Dedifferentiated amniotic fluid mesenchymal stem cell (primary cell): ENCODE results near the gene TTLL13.
"Not testable (repeated sequence)": the region's sequence is repeated elsewhere in the genome, so short reads cannot be mapped to it uniquely, and the experiment has no call there.

Source experiments
- DNase-seq: peaks from one replicate; pipeline ENCODE4 v3.0.0-alpha.2; 2016; ENCODE audit errors: extremely low spot score

TTLL13 gene

DNA sequence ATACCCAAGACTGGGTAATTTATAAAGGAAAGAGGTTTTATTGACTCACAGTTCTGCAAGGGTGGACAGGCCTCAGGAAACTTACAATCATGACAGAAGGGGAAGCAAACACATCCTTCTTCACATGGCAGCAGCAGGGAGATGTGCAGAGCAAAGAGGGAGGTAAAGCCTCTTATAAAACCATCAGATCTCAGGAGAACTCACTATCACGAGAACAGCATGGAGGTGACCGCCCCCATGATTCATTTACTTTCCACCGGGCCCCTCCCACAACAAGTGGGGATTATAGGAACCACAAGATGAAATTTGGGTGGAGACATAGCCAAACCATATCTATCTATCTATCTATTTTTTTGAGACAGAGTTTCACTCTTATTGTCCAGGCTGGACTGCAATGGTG is 10.0 kb upstream of the TTLL13 start:
- no peak for DNase-seq

DNA sequence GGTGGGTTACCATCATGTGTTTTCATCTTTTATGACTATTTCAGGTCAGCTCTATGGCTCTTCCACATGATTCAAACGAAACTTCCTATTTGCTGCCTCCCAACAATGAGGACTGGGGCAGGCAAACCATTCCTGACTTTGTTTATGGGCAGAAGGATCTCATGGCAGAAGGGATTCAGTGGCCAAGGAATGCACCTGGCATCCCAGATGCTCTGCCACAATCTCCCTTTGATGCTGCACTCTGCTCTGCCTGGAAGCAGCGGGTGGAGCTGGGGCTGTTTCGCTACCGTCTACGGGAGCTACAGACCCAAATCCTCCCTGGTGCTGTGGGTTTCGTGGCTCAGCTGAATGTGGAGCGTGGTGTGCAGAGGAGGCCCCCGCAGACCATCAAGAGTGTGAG is 8.5 kb upstream of the TTLL13 start:
- no peak for DNase-seq

DNA sequence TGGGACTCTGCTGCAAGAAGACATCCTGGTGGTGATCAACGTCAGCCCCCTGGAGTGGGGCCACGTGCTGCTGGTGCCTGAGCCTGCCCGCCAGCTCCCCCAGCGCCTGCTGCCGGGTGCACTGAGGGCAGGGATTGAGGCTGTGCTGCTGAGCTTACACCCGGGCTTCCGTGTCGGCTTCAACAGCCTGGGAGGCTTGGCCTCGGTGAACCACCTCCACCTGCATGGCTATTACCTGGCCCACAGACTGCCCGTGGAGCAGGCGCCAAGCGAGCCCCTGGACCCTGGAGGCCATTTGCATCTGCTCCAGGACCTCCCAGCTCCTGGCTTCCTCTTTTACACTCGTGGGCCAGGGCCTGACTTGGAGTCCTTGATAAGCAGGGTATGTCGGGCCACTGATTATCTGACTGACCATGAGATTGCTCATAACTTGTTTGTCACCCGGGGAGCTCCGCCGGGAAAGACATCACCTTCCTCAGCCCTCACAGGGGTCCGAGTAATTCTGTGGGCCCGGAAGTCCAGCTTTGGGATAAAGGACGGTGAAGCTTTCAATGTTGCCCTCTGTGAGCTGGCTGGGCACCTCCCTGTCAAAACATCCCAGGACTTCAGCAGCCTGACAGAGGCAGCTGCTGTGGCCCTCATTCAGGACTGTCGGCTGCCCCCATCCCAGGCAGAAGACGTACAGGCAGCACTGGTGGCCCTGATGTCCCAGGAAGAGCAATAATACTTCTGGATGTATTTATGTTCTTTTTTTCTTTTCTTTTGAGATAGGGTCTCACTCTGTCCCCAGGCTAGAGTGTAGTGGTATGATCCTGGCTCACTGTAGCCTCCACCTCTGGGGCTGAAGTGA is 7.8 kb upstream of the TTLL13 start:
- DNase-seq: no peak

DNA sequence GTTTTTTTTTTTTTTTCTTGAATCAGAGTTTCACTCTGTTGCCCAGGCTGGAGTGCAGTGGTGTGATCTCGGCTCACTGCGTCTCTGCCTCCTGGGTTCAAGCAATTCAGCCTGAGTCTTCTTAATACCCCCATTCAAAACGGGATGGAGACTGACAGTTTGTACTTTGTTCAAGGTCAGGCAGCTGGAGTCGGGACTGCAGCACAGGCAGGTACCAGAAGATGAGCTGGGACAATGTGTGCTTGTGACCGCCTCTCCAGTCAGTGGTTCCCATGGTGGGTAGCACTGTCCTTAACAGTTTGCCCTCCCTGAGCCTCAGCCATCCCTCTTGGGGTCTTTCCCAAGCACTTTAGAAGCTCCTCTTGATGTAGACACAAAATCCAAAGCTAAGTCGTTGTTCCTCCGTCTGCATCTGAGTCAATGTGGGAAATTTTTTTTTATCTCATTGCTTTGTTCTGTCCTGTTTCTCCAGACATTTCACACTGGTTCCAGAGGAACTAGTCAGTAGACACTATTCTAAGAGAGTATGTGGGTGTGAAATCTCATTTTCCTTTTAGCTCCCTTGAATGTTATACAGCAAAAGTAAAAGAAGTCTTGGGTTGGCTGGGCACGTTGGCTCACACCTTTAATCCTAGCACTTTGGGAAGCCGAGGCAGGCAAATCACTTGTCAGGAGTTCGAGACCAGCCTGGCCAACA is 5.3 kb upstream of the TTLL13 start:
- DNase-seq: no peak

DNA sequence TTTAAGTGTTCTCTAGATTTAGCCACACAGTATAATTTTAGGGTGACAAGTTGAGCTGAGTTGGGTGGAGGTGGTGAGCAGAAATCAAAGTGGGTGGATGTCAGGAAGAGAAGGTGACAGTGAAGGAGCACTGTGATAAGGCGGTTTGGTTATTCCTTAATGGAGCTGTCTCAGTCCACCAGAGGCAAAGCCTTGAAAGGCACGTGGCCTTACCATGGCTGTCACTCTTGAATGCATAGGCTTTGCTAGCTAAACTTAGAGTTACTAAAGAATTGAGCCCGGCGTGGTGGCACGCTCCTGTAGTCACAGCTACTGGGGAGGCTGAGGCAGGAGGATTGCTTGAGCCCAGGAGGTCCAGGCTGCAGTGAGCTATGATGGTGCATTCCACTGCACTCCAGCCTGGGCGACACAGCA is 560 bp upstream of the TTLL13 start:
- no peak for DNase-seq

DNA sequence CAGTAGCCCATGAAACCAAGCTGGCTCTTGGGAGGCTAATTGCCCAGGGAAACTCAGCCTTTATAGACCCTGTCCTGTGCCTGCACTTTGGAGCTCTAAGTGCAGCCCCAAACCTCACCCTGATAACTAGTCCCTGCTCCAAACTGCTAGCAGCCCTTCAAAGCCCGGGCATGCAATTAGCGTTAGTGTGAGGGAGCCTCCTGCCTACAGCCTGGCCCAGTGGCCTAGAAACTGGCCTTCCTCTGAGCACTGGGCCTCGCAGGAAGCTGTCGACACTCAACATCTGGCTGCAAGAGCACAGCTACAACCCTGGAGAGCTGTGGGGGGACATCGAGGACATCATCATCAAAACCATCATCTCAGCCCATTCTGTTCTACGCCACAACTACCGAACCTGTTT is 8.4 kb downstream of the TTLL13 start:
- no peak for DNase-seq

DNA sequence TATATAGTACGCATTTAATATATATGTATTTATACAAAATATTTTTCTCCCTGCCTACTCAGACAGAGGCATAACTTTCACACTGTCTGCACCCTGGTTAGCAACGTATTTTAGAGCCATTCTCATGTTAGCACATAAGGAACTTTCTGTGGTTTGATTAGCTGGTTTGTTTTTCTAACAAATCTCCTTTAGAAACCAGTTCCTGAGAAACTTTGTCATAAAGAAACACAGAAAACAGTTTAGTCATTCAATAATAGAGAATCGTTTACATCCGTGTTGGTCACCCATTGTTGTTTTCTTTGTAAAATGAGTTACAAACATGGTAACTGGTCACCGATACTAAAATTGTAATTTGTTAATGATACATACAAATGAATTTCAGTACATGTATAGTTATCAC is 10.2 kb downstream of the TTLL13 start:
- no peak for DNase-seq

DNA sequence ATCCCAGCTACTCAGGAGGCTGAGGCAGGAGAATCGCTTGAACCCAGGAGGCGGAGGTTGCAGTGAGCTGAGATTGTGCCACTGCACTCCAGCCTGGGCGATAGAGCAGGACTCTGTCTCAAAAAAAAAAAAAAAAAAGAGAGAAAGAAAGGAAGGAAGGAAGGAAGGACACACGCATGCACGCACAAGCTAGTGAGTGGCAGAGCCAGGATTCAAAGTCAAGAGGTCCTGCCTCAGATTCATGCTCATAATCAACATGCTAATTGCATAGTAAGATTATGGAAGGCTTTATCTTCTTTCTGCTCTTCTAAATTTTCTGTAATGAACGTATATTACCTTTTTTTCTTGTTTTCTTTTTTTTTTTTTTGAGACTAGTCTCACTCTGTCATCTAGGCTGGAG is 11.4 kb downstream of the TTLL13 start:
- DNase-seq: not testable (repeated sequence)

DNA sequence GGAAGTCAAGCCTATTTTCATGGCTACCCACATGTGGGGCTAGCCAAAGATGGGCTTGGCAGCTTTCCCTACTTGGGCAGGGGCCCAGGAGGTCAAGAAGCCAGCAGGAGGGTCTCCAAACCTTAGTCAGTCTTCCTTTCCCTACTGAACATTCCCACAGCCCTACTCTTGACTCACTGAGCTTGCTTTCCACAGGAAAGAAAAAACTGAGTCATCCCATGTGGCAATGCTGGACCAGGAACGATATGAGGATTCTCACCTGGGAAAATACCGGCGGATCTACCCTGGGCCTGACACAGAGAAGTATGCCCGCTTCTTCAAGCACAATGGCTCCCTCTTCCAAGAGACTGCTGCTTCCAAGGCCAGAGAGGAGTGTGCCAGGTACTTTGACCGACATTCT is 12.5 kb downstream of the TTLL13 start:
- DNase-seq: no peak

DNA sequence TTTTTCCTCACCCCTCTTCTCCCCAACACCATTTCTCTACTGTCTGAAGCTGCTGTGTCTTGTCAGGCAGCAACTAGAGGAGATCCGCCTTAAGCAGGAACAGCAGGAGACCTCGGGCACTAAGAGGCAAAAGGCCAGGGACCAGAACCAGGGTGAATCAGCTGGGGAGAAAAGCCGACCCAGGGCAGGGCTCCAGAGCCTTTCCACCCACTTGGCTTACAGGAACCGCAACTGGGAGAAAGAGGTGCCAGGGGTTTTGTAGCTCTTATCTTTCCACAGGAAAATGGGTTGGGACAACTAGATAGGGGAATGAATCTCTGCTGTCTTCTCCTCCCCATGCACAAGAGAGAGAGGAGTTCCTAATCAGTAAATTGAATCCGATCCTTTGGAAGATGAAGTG is 13.1 kb downstream of the TTLL13 start:
- DNase-seq: no peak

DNA sequence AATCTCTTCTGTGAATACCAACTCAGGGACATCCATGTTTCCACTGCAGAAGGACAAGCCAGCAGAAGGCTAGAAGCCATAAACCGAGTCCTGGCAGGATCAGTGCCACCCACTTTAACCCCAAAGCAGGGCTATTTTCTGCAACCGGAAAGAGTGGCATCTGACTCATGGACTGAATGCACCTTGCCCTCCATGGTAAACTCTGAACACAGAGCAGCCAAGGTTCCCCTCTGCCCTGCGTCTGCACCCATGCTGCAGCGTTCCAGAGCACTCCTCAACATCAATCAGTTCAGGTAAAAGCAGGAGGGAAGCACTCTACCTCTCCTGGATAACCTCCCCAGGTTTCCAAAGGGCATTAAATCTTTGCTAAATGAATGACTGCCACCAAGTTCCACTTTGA is 15.3 kb downstream of the TTLL13 start:
- no peak for DNase-seq

DNA sequence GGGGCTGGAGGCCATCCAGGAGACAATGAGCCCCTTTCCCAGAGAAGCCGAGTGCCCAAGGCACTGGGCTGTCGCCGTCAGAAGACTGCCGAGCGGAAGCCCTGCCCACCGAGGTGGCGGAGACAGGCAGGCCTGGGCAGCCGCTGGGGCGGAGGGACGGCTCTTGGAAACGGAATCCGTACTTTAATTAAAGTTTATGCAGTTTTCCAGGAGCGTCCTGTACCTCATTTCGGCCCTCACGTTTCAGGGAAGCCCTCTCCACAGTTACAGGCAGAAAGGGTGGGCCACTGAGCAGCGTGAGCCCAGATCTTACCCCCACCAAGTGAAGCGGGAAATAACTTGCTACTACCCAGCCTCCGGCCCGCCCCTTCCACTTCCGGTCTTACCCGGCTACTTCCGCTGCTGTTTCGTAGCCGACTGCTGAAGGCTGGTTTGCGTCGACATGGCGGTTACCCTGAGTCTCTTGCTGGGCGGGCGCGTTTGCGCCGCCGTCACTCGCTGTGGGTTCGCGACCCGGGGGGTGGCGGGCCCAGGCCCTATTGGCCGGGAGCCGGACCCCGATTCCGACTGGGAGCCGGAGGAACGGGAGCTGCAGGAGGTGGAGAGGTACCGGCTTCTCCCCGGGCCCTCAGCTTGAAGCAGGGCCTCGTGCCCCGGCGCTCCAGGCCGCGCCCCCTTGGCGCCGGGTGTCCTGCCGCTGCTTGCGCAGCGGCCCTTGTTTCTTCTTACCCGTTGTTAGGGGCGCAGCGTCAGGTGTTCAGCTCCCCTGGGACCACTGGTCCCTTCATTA is 16.1 kb downstream of the TTLL13 start, which contains the start of gene NGRN:
TSS of gene NGRN (plus strand) at position 402 of the 790 bp plus-strand sequence. CDS start at position 443, 41 bp downstream.
- peak; percentile 92 for DNase-seq

DNA sequence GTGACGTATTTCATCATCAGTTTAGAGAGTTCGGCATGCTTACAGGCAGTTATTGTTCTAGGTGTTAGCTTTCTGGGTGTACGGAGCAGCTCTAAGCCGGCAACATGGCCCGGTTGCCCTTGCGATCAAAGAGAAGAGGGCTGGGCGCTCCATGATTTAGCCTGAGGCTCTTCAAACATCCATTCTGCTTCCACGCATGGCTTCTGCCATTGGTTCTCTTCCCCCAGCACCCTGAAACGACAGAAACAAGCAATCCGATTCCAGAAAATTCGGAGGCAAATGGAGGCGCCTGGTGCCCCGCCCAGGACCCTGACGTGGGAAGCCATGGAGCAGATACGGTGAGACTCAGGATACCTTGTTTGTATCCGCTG is 16.7 kb downstream of the TTLL13 start:
- DNase-seq: peak; percentile 22

DNA sequence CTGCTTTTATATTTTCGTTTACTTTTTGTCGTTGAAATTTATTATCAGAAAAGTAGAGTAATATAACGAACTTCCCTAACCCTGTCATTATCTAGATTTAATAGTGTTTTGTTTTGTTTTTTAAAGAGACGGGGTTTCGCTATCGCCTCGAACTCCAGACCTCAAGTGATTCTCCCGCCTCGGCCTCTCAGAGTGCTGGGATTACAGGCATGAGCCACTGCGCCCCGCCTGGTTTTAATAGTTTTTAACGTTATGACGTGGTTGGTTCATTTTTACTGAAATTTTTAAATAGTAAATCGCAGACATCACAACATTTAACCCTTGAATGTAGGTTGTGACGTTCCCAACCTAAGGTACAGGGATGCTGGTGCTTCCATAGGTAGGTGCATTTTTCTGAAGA is 17.1 kb downstream of the TTLL13 start:
- DNase-seq: peak; percentile 60

DNA sequence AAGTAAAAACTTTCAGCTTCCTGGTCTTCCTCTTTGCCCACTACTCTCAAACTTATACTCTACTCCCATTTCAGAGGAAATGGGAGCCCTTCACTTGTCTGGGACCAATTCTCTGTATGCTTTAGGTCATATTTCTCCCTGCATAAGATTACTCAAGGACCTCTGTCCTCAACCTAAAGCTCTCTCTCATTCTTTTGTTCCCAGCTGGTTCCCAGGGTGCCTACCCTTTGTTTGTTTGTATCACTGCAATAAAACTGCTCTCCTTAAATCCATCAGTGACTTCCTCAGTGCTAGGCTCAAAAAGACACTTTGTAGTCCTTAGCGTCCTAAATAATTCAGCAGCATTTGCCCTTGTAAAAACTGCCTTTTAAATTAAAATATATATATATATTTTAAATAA is 19.1 kb downstream of the TTLL13 start:
- no peak for DNase-seq

DNA sequence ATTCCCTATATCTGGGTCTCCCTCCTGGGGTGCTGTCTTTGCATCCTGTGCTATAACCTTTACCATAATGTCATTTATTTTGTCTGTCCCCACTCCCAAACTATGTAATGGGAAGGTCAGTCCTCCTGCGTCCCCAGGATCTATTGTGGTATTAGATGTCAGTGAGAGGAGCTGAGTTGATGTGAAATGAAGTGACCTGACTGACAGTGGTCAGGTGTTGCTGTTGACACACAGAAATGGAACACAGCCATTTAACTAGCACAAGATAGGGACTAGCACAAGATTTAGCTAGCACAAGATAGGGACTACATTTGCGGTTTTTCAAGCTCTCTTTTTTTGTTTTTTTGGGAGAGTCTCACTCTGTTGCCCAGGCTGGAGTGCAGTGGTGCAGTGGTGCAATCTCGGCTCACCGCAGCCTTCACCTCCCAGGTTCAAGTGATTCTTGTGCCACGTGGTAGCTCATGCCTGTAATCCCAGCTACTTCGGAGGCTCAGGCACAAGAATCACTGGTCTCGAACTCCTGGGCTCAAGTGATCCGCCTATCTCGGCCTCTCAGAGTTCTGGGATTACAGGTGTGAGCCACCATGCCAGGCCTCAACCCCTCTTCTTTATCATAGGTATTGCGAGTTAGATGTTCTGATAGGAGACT is 21.3 kb downstream of the TTLL13 start:
- no peak for DNase-seq

DNA sequence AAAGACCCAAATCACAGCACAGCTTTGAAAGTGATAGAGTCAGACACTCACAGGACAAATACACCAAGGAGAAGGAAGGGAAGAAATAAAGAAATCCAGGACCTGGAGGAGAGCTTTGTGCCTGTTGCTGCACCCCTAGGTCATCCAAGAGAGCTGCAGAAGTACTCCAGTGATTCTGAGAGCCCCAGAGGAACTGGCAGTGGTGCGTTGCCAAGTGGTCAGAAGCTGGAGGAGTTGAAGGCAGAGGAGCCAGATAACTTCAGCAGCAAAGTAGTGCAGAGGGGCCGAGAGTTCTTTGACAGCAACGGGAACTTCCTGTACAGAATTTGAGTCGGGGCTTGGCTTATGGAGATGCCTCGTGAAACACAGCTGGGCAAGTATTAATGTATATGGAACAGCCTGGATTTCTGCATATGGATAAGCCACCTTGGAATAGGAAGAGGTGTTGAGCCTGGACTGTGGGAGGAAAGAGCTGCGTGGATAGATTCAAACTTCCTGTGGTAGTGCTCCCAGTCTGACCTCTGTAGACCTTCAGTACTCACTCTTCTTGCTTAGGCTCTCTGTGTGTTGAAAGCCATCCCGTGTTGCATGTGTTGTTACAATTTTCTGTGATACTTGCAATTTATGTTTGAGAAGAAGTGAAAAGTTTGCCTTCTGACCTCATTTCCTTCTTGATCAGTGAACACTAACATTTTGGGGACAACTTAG is 22.3 kb downstream of the TTLL13 start:
- DNase-seq: no peak

DNA sequence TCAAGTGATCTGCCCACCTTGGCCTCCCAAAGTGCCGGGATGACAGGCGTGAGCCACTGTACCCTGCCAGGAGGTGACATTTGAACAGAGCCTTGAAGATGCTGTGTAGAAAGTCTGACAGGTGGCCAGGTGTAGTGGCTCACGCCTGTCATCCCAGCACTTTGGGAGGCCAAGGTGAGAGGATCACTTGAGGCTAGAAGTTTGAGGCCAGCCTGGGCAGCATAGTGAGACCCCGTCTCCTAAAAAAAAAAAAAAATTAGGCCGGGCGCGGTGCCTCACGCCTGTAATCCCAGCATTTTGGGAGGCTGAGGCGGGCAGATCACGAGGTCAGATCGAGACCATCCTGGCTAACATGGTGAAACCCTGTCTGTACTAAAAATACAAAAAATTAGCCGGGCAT is 29.1 kb downstream of the TTLL13 start:
- not testable (repeated sequence) for DNase-seq

DNA sequence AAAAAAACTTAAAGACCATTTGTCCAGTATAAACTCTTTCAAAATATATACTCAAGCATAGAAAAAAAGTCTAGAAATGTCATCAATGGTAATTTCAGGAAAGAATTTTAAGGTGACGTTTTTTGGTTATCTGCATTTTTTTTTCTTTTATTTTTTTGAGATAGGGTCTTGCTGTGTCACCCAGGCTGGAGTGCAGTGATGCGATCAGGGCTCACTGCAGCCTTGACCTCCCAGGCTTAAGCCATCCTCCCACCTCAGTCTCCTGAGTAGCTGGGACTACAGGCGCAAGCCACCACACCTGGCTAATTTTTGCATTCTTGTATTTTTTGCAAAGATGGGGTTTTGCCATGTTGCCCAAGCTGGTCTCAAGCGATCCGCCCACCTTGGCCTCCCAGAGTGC is 31.4 kb downstream of the TTLL13 start:
- not testable (repeated sequence) for DNase-seq

DNA sequence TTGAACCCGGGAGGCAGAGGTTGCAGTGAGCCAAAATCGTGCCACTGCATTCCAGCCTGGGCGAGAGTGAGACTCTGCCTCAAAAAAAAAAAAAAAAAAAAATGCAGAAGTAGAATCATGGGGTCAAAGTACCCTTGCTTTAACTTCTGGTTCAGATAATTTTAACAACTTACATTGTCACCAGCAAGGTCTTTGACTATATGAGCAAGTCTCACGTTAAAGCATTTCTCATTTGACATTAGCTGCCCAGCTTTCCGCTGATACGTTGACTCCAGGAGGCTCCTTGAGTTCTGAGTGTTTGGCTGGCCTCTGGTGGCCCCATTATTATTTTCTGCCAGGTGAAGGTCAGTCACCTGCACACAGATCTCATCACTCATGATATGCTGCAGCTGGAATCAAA is 32.3 kb downstream of the TTLL13 start:
- DNase-seq: not testable (repeated sequence)

DNA sequence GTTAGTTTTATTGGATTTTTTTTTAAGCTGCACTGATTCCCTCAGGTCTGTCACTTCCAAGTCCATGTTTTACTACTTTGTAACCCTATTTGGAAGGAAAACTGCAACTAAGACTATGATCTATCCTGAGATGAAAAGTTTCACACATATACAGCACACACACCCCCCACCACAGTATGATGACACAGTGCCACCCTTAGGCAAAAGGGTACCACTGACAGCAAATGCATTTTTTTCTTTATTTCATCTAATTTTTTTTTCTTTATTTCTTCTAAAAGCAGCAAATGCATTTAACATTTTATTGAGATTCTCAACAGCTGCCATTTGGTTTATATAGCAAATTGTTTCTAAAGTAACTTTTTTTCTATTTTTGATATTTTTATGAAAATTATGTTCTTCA is 37.3 kb downstream of the TTLL13 start:
- no peak for DNase-seq
